HG02973 (cell line): ENCODE measurements around the gene PIGC.

ENCODE experiments used
- ATAC-seq: cut with Tn5 transposase; IDR thresholded peaks from one replicate; pipeline ENCODE4 v1.9.1; 2021; ENCODE audit warnings: moderate library complexity; ENCODE audit not compliant: unreplicated experiment

PIGC gene

DNA sequence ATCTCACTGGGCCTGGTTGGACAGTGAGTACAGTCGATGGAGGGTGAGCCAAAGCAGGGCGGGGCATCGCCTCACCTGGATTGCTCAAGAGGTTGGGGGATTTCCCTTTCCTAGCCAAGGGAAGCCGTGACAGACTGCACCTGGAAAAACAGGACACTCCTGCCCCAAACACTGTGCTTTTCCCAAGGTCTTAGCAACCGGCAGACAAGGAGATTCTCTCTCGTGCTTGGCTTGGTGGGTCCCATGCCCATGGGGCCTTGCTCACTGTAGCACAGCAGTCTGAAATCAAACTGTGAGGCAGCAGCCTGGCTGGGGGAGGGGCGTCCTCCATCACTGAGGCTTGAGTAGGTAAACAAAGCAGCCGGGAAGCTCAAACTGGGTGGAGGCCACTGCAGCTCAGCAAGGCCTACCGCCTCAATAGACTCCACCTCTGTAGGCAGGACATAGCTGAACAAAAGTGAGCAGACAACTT, 12.1 kb downstream of the PIGC start:
- ATAC-seq: no peak

DNA sequence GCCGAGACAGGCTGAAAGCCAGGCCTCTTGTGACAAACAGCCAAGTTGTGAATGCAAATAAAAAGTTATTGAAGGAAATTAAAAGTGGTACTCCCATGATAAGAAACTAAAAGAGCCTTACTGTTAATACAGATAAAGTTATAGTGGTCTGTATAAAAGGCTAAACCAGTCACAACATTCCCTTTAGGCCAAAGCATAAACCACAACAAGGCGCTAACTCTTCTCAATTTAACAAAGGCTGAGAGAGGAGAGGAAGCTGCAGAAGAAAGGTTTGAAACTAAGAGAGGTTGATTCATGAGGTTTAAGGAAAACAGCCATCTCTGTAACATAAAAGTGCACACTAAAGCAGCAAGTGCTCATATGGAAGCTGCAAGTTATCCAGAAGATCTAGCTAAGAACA, 12.7 kb downstream of the PIGC start:
- no peak for ATAC-seq

DNA sequence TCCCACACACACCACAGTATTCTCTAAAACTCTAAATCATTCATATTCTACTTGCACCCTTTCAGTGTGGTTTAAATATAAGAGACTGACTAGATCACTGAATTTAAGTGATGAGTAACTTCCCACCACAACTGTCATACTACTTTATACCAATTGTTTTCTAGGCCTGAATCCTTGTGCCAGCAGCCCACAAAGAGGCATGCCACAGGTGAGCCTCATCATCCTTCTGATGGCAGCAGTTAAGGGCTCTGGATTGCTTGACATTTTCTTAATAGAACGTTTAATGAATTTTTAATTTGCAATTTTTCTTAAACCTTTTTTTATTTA, 13.8 kb downstream of the PIGC start:
- ATAC-seq: no peak

DNA sequence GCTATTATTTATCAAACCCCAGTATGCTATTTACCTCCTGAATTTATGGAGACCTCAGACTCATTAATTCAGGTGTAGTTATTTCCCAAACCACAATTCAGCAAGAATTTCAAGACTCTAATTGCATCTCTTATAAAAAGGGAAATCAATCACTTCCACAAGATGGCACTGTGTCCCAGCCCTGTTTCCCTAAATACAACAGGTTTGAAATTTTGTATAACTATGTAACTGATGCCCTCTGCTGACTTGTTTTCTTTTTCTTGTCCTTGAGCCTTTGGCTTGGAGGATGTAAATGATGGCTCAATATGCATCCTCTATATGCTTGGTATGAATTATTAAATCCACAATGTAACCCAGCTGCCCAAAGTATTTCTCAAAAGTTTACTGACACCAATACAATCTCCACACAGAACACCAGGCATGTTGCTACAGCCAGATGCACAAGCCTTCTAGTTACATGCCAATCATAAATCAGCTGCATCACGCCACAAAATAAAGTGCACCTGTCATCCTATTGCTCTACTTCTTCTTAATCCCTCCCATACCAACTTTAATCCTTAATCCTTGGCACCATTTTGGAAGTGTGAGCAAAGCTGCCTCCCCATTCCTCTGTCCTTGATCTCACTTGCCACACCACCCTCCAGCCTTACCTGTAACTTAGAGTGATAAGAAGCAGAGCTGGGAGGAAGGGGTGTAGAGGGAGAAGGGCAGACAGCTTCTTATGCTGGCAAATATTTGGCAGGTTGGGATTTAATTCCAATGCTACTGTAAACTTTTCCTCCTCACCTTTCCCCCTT, 14.3 kb downstream of the PIGC start:
- ATAC-seq: no peak

DNA sequence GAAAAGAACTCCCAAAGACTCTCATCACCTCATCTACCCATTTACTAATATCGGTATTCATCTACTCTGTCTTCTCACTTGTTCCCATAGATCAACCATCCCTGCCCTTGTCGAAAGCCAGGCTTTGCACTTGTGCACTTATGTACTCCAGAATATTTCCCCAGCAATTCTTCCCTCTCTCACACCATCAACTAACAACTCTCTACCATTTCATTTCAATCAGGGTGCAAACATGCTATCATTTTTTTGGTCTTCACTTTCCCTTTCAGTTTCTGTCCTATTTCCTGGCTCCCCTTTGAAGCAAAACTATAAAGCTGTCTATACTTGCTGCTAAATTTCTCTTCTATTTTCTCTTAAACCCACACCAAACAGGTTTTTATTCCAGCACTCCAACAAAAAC, 16.7 kb downstream of the PIGC start:
- ATAC-seq: no peak

DNA sequence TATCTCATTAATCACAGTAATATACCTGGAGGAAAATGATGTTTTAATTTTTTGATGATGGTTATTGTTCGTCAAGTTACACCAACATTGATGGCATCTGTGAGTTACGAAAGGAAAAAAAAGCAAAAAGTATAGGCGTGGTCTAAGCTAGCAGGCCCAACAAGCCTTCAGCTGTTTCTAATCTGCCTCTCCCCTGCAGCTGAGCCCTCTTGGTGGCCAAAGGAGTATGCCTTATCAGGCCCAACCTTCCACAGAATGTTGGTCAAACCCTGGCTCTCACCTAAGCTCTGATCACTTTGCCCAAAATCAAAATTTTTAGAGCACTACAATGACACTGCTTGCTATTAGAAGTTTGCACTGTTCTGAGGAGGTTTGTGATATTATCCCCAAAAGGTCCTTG, 18.5 kb downstream of the PIGC start:
- no peak for ATAC-seq

DNA sequence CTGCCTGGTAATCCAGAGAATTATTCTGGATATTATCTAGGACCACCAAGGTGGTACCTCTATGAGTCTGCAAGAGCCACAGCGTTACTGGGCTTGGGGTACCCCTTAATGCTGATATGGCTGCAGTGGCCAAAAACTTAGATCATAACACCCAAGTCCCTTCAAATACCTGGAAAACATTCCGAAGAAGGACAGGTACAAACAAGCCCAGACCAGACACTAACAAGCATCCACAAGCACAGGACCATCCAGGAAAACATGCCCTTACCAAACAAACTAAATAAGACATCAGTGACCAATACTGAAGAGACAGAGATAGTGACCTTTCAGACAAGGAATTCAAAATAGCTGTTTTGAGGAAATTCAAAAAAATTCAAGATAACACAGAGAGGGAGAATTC, 20.5 kb downstream of the PIGC start:
- no peak for ATAC-seq

DNA sequence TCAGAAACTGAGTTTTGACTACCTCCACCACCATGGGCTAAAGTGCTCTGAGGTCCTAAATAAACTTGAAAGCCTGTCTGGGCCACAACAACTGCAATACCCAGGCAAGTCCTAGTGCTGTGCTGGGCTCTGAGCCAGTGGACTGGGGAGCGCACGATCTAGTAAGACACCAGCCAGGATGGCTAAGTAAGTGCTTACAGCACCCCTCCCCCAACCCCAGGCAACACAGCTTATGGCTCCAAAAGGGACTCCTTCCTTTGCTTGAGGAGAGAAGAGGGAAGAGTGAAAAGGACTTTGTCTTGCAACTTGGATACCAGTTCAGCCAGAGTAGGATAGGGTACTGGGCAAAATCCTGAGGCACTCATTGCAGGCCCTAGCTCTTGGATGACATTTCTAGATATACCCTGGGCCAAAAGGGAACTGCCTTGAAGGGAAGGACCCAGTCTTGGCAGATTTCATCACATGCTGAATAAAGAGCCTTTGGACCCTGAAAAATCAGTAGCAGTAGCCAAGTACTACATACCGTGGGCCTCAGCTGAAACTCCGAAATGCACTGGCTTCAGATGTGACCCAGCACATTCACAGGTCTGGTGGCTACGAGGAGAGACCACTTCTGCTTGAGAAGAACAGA, 21.8 kb downstream of the PIGC start:
- ATAC-seq: no peak

DNA sequence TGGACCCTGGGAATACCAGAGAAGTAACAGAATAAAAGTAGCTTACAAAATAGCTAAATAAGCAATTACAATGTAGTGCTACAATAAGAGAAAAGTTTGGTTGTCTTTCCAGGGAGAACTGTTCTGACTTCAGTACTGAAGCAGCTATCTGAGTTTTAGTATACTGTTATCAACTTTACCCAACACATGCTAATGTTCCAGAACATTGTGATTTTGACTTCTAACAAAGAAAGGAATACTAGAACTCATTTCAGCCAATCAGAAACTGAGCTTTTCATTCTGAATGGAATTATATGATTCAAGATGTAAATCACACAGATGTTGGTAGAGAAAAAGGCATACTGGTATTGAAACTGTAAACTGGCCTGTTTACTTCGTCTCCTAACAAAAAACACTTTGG, 23.5 kb downstream of the PIGC start, which contains the start of gene C1orf105:
C1orf105 (plus strand) TSS at position 301 of the 400 bp plus-strand sequence. CDS start 201 bp downstream, outside the sequence.
- ATAC-seq: no peak

DNA sequence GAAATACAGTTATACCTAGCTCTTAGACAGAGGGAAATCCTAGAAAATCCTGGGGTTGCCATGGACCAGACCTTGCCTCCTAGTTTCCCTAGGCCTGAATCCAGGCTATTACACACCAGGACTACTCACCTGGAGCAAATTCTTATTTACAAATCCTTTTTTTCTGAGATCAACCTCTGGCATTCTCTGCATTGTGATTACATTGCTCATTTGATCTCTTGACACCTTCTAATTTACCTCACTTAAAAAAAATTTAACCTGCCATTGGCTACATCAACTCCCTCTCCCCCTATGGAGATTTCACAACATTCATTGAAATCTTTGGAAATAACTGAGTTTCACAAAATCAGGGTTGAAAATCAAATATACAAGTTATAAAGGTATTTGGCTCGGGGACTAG, 26.3 kb downstream of the PIGC start:
- ATAC-seq: no peak

DNA sequence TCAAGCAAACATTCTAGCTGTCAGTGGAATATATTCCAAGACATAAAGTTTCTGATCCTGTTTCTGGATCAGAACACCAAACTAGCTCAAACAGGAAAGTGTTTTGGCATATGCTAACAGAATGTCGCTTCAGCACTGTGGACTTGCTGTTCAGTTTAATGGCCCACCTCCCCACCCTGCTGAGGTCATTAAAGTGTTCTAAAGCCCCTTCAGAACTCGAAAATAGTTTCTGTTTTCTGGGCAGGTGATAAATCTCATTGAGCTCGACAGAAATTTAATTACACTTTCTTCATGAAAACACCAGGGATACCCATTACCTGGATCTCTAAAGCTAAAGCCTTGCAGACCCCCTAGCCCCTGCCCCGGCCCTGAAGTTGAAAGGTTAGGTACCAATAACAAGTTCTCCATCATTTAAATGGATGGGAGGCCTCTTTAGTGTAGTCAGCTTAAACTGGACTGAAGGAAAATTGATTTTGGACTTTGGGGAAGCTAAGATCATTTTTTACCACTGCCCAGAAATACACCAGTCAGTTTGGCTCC, 27.3 kb downstream of the PIGC start:
- ATAC-seq: no peak

DNA sequence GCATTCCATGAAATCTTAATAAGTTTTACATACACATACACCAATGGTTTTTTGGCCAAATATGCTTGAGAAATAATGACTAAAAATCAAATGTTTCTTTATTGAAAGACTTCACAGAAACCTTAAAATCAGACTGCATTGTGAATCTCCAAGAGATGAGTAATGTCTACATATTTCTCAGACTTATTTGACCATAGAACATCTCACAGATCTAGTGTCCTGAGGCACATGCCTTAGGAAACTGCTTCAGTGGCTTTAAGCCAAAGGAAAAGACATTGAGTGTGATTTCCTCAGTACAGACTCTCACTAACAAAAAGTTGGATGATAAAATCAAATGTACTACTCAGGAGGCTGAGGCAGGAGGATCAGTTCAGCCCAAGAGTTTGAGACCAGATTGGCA, 29.5 kb downstream of the PIGC start:
- ATAC-seq: no peak

DNA sequence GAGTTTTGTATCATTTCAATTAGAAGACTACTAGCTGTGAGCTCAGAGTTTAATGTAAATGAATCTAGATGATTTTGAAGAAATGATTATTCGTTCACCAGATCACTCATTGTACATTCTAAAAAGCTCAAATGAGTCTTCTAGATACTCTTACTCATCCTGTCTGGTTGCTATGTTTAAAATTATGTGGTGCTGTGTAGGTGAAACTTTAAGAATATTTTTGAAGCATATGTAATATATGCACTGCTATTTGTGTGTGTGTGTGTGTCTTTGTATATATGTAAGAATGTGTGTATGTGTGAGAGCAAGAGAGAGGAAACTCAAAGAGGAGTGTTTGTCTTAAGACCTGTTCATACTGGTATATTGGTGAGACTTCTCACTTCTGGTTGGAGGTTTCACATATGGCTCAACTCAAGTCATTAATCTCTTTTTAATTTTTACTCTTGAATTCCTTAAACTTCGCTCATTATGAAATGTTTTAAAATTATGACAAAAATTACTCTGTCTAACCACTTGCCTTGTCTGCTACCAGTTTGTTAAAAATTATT, 32.0 kb downstream of the PIGC start:
- ATAC-seq: no peak

DNA sequence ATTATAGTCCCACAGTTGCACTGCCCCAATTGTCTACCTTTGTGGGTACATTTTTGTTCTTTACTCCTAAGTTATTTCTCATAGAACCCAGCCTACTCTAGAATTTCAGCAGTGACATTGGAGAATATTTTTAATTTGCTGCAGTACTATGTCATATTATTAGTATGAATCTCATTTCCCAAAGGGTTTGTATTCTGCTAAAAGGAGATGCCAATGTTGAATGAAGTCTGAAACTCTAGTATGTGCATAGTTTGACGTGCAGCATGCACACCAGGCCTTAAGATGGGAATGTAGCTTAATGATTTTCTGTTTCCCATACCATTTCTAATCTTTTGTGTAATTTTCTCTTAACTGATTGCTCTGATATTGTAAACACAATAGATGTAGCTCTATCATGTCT, 33.8 kb downstream of the PIGC start:
- ATAC-seq: no peak

DNA sequence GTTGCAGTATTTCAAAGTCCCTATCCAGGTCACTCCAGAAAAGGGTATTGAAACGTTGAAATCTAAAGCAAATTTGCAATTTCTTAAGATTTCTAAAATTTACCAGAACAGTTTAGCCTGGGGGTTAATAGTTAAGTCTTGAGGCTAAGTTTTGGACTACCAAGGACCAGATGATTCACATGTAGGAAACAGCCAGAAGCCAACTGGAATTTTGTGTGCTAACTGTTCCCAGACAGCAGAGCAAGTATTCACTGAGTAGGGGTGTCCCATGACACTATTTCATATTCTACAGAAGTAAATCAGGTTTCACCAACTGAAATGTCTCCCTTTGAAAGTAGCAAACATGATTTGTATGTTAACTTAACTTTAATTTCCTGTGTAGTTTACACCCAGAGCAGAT, 34.9 kb downstream of the PIGC start:
- ATAC-seq: no peak

DNA sequence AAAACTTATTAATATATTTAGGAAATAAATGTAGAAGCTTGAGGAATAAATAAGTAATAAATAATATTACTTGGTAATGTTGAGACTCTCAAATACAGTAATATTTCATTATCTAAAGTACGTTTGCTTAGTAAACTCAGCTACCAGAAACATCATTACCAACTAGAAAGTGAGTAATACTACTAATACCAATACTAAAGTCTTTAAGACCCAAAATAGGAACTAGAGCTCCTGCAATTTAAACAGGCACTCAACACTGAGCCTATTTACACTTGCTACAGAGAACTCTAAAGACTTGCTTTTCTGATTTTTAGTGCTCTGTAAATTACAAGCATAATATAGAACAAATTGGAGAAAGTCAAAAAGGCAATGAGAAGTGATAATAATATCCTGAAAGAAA, 36.9 kb downstream of the PIGC start:
- ATAC-seq: no peak

DNA sequence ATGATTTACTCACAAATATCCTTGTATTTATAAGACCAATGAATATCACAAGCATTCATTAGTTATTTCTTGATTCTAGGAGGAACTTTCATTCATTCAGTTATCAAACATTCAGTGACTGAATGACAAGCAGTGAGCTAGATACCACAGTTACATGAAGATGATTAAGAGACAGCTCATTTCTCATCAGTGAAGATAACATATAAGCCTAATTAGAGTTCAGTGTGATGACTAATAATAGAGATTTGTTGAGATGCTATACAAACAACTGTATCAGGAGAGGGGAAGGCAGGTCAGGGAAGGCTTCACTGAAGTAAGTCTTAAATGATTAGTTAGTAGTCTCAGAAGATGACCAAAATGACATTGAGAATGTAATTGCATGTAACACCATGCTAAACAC, 38.0 kb downstream of the PIGC start:
- ATAC-seq: no peak

DNA sequence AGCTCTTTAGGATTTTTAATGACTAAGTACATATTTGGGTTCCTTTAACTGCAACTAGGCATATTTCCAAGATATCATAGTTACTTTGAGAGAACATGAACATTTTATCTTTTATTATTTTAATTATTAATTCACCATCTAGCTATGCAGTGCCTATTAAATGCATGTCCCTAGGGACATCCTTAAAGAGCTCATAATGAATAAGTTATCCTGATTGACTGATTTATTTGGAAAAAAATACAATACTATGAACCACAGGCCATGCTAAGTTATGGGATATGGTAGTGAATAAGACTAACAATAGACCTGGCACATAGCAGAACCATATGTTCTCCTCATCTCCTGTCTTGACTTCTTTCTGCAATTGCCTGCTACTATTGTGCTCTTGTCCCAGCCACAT, 39.7 kb downstream of the PIGC start:
- no peak for ATAC-seq

DNA sequence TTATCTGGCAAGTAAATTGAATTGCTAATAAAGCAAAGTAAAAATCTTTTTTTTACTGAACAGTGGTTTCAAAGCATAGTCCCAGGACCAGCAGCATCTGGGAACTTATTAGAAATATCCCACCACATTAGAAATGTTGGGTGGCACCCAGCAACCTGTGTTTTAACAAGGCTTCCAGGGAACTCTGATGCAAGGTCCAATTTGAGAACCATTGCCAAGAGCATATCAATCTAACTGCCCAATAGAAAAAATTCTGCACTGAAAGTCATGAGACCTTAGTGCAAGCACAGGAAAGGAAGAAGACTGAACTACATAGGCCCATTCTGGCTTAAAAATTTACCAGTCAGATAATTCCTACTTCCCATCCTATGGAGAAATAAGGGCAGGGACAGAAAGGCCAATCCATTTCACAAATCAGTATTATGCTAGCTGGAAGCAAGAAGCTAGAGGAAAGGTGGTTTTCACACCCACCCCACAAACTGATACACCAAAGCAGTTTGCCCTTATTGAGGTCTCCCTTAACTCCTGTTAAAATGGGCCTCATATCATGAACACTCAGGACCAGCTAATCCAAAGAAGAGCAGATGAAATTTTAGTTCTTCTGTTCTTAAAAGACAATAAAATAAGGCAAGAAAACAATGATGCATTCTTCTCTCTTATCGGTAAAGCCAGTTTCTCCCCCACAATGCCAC, 40.8 kb downstream of the PIGC start:
- ATAC-seq: no peak

DNA sequence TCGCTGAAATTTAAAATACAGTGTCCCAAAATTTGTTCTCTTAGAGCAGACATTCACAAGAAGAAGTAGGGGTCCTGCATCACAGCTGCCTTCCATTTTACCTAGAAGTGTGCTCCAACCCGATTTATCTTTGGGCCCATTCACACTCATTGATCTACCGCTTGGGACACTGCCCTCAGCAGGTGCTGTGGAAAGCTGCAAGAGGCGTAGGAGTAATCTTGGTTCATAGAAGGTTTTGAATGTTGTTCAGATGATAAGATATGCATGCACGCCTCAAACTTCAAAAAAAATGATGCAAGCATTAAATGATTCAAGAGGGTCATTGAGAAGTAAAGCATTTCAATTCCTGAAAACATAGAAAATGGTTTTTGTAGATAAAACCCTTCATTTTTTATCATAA, 42.0 kb downstream of the PIGC start:
- ATAC-seq: no peak

DNA sequence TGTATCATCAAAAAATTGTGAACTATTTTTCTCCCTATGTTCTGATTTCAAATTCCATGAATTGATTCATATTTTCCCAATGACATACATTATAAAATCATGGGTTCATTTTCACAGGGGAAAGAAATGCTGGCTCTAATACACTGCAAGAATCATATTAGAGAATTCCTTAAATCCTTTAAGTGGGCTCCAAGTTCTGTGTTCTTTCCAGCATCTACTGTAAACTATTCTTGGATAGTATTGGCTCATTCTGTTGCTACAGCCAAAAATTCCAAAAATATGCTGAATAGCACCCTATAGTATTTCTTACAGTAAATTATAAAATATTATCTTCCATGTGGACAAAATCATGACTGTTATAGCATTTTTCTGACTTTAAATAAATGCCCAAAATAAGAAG, 42.4 kb downstream of the PIGC start:
- ATAC-seq: no peak

DNA sequence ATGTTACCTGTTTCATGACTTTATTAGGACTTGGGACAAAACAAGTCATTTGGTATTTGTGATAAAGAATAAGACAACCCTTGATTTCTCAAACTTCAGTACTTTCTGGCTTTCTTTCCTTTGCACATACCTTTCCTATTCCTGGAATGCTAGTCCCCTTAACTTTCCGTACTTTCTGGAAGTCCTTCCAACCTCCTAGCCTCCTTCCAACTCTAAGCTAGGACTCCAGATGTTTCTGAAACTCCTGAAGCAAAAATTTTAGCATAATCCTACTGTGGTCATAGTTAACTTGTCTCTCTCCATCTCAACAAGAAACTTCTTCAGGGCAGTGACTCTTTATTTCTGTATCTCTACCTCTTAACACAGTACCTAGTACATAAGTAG, 43.2 kb downstream of the PIGC start:
- no peak for ATAC-seq
